Upper lobe of left lung (tissue), 4 donors: ENCODE measurements around the gene DACT2.
A peak's percentile ranks its signal among the peaks of the same experiment; 100 is the strongest.

Experiments used
- EP300 ChIP-seq, 4 donors: sonication (generic); formaldehyde crosslinking; IDR thresholded peaks; one replicate each; pipeline ENCODE4 v1.5.1; 2017; ENCODE audit warnings: antibody characterized with exemption in 4 of 4, control low read depth in 2 of 4
- POLR2A ChIP-seq, 4 donors: fragments of 450-650 bp; IDR thresholded peaks; one replicate each; pipeline ENCODE4 v1.5.1; 2016 to 2017; ENCODE audit warnings: antibody characterized with exemption in 4 of 4, mild to moderate bottlenecking in 2 of 4
- POLR2AphosphoS5 ChIP-seq, 2 donors: sonication (generic); formaldehyde crosslinking; IDR thresholded peaks; one replicate each; pipeline ENCODE4 v1.5.1; 2017; ENCODE audit warnings: antibody characterized with exemption in 2 of 2
- TF ChIP-seq, protein P1 (sequence below), 6 experiments: fragments of 450-650 bp in 4 of 6; fragments of 200-600 bp in 2 of 6; sonication (generic) in 2 of 6; IDR thresholded peaks; one replicate each; pipeline ENCODE4 v1.5.1; 2016 to 2019; ENCODE audit warnings: antibody characterized with exemption in 6 of 6

DNA sequence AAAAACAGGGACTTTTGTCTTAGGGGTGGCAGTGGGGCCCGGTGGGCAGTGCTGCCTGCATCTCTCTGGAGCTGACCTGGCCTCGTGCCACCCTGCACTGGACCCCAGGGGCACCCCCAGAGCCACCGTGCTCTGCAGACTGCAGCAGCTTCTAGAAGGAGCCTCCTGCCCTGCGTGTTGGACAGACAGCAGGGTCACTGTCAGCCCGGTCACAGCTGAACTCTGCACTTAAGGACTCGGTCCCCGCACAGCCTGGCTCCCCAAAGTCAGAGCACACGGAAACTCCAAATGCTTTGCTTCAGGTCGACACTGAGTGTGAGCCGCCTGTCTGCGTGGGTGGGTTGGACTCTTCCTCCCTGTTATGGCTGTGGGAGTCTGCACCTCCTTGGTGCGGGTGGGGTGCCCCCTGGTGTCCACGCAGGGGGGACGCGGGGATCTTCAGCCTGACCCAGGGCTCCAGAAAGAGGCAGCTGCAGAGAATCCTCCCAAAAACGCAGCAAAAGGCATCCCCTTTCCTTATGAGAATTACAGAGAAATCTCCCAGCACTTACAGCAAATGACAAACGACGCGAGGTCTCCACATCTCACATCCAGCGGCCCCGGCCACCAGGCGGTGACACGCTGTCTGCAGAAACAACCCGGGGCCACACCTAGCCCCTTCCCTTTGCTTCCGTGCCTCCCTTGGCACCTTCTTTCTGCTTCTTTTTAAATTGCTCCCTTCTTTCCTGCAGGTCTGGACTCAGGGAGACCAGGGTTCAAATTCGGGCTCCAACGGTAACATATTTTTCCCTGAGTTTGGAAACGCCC lies 36.3 kb upstream of the DACT2 start:
- TF ChIP-seq POLR2A (IDR thresholded peaks at IDR 0.05) (no peak), EP300 (IDR thresholded peaks at IDR 0.05) (no peak), POLR2AphosphoS5 (IDR thresholded peaks at IDR 0.05) (no peak)
- TF ChIP-seq, protein P1, sequence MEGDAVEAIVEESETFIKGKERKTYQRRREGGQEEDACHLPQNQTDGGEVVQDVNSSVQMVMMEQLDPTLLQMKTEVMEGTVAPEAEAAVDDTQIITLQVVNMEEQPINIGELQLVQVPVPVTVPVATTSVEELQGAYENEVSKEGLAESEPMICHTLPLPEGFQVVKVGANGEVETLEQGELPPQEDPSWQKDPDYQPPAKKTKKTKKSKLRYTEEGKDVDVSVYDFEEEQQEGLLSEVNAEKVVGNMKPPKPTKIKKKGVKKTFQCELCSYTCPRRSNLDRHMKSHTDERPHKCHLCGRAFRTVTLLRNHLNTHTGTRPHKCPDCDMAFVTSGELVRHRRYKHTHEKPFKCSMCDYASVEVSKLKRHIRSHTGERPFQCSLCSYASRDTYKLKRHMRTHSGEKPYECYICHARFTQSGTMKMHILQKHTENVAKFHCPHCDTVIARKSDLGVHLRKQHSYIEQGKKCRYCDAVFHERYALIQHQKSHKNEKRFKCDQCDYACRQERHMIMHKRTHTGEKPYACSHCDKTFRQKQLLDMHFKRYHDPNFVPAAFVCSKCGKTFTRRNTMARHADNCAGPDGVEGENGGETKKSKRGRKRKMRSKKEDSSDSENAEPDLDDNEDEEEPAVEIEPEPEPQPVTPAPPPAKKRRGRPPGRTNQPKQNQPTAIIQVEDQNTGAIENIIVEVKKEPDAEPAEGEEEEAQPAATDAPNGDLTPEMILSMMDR (IDR thresholded peaks at IDR 0.05): peak; percentile 37 to 86 (median 74)
